NK-92 (cell line): ENCODE results near the gene A4GNT.

Experiments
- DNase-seq: peaks from one replicate; lab custom pipeline; 2025; ENCODE audit not compliant: unreplicated experiment; lab: John Stamatoyannopoulos, UW

A4GNT gene

DNA sequence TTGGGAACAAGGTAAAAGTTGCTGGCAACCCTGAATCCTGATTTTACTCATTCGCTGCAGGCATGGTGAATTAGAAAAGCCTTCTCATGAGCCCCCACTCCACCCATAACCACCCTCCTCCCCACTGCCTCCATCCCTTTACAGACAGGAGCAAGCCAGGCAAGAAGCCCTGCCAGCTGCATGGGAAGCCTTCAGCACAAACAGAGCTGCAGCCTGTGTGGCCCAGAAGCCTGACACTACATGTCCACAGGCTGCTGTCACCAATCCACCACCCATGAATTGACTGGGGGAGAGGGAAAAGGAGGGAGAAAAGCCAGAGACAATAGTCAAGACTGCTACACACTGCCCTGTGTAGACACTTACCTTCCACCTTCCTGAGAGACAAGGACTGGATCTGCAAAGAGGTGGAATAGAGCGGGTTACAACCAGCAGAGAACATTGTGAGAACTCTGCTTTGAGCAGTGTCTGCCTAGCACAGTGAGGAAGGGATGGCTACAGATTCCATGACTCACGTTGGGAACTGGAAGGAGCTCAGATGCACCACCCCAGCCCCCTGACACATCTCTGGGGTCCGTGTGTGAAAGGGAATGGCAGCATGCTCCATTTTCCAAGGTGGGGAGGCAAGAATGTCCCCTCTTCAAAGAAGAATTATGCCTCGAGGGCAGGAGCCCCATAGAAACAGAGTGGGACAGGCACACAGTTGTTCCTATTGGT lies 50.7 kb downstream of the A4GNT start:
- no peak for DNase-seq

DNA sequence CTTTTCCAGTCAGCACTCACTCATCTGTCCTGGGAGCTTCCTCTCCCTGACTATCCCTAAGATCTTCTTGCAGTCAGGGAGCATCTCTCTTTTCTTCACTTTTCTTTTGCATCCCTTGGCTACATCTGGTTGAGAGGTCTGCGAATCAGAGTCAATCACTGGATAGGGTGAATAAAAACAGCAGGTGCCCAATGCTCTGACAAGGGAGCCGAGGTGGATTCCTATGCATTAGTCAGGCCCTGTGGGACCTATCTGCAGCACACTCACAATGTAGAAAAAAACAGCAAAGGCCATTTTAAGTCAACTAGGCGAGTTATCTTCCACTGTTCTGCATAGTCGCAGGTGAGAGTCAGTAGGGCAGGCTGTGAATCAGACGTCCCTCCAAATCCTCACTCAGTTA lies 52.3 kb downstream of the A4GNT start:
- DNase-seq = no peak

DNA sequence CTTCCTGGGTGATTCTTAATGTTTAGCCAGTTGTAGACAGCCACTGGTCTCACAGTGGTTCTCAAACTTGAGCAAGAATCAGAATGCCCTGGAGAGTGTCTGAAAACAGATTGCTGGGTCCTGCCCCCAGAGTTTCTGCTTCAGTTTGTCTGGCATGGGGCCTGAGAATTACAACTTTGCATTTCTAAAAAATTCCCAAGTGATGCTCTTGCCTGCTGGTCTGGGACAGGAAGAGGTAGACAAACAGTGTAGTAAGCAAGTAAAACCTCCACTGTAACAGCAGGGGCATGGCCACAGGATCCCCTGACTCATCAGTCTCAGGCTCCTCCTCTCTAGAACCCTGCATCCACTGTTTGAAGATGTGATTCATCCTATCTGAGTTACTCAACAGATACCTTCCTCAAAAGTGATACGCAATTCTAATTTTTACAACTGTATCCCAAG lies 53.3 kb downstream of the A4GNT start:
- DNase-seq = no peak

DNA sequence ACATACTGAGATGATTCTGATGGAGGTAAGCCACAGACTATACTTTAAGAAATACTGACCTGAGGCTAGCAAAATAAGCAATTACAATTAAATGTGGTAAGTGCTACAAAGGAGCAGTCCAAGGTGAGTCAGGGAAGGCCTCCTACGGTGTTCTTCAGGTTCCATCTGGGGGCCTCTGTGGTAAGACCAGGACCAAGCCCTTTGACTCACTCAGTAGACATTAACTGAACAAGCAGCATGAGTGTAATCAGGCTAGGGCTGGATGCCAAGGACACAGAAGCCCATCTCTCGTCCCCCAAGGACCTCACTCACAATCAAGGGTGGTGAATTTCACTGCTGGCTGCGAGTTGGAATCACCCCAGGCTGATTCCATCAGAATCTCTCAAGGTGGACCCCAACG lies 54.1 kb downstream of the A4GNT start:
- no peak for DNase-seq
